Caco-2 (cell line): ENCODE data around the gene TMEM225B. TPM values are rescaled to one million over a fixed set of nuclear protein-coding genes. Genes with fewer than 3 reads are reported as not detected.

Experiments
- BruUV-seq: library from RNA; stranded (reverse); fragments of 400-500 nt; replicated peaks from 2 replicates; lab custom pipeline; 2021; lab: Mats Ljungman, UMichigan
- CTCF ChIA-PET: fragments of 300-600 bp; sonication (Branson Sonifier 250); formaldehyde crosslinking; loops from one replicate; lab custom pipeline; 2022; ENCODE audit warnings: antibody characterized with exemption; lab: Charles Lee
- POLR2A ChIA-PET: fragments of 300-600 bp; sonication (Branson Sonifier 250); formaldehyde crosslinking; loops from one replicate; lab custom pipeline; 2022; ENCODE audit warnings: antibody characterized with exemption; lab: Charles Lee
- DNase-seq, 2 experiments: peaks; one replicate each; pipeline versions ENCODE4 v3.0.0 to v3.0.0-alpha.2; 2020 to 2022
- H3K27me3 ChIP-seq: replicated peaks from 2 replicates; pipeline ENCODE4 v1.6.0; 2011; ENCODE audit warnings: low read length; ENCODE audit not compliant: control insufficient read depth, insufficient read depth
- H3K36me3 ChIP-seq: 2 replicates; pipeline ENCODE4 v1.5.1; 2011; ENCODE audit warnings: low read length; ENCODE audit not compliant: control insufficient read depth, insufficient read depth
- H3K4me1 ChIP-seq: fragments of 250-450 bp; sonication (Bioruptor Pico); 2 replicates; pipeline ENCODE4 v1.5.1; 2020; ENCODE audit warnings: mild to moderate bottlenecking
- H3K4me3 ChIP-seq: 2 replicates; pipeline ENCODE4 v1.5.1; 2011; ENCODE audit warnings: low read depth, mild to moderate bottlenecking, control low read depth, low read length
- H3K9me3 ChIP-seq: fragments of 250-450 bp; sonication (Bioruptor Pico); 2 replicates; pipeline ENCODE4 v1.5.1; 2020; ENCODE audit warnings: mild to moderate bottlenecking, moderate library complexity
- H3K27ac Mint-ChIP-seq: one replicate; pipeline ENCODE4 v1.8.0; 2022; ENCODE audit warnings: mixed read lengths; ENCODE audit not compliant: unreplicated experiment
- H3K27me3 Mint-ChIP-seq: one replicate; pipeline ENCODE4 v1.8.0; 2022; ENCODE audit warnings: mixed read lengths; ENCODE audit not compliant: insufficient read depth, unreplicated experiment
- H3K36me3 Mint-ChIP-seq: one replicate; pipeline ENCODE4 v1.8.0; 2022; ENCODE audit warnings: mild to moderate bottlenecking, mixed read lengths; ENCODE audit not compliant: insufficient read depth, unreplicated experiment
- H3K4me1 Mint-ChIP-seq: one replicate; pipeline ENCODE4 v1.8.0; 2022; ENCODE audit warnings: low read depth, mixed read lengths; ENCODE audit not compliant: unreplicated experiment
- H3K4me3 Mint-ChIP-seq: one replicate; pipeline ENCODE4 v1.8.0; 2022; ENCODE audit warnings: mild to moderate bottlenecking, moderate library complexity, mixed read lengths; ENCODE audit not compliant: unreplicated experiment
- H3K9me3 Mint-ChIP-seq: one replicate; pipeline ENCODE4 v1.8.0; 2022; ENCODE audit warnings: mixed read lengths; ENCODE audit not compliant: unreplicated experiment
- intact Hi-C: fragments of 100-400 bp; cut with micrococcal nuclease; formaldehyde crosslinking; loops from one replicate; pipeline ENCODE4 v1.10.0; 2022; ENCODE audit not compliant: unreplicated experiment
- total RNA-seq: library from RNA; stranded (reverse); gene quantifications from 2 replicates; pipeline ENCODE4 v1.2.3, GENCODE V29; 2022
- TF ChIP-seq, protein P1 (sequence below), 2 experiments: fragments of 200-600 bp in 1 of 2; IDR thresholded peaks; 1 replicate in 1 of 2; 2 replicates in 1 of 2; pipeline versions ENCODE4 v1.5.1 to v1.8.0; 2011 to 2022; ENCODE audit warnings: antibody characterized with exemption in 1 of 2, control low read depth in 1 of 2, inconsistent platforms in 1 of 2, low read depth in 1 of 2, low read length in 1 of 2, mild to moderate bottlenecking in 1 of 2, moderate library complexity in 1 of 2; ENCODE audit not compliant: insufficient read depth in 1 of 2, severe bottlenecking in 1 of 2, unreplicated experiment in 1 of 2

TMEM225B gene
- total RNA-seq, 1 experiment from 2014 or later: 0.27 TPM

DNA sequence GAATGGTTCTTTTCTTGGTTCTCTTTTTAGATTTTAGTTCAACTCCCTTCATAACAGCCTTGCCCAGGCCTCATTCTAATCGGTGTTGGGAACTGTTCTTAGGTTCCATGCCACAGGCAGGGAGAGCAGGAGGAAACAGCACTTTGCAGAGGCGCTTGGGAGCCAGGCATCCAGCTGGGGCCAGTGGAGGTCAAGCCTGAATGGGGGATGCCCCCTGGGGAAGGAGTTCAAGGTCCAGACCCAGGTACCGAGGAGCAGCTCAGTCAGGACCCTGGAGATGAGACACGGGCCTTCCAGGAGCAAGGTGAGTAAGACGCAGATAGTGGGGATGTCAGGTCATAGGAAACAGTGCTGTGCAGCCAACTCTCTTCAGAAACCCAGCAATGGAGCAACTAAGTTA, 23.2 kb downstream of the TMEM225B start:
- TF ChIP-seq, protein P1, sequence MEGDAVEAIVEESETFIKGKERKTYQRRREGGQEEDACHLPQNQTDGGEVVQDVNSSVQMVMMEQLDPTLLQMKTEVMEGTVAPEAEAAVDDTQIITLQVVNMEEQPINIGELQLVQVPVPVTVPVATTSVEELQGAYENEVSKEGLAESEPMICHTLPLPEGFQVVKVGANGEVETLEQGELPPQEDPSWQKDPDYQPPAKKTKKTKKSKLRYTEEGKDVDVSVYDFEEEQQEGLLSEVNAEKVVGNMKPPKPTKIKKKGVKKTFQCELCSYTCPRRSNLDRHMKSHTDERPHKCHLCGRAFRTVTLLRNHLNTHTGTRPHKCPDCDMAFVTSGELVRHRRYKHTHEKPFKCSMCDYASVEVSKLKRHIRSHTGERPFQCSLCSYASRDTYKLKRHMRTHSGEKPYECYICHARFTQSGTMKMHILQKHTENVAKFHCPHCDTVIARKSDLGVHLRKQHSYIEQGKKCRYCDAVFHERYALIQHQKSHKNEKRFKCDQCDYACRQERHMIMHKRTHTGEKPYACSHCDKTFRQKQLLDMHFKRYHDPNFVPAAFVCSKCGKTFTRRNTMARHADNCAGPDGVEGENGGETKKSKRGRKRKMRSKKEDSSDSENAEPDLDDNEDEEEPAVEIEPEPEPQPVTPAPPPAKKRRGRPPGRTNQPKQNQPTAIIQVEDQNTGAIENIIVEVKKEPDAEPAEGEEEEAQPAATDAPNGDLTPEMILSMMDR (IDR thresholded peaks at IDR 0.05; ENCODE audit: insufficient read depth in 1 of 2, low read depth in 1 of 2, low read length in 1 of 2, severe bottlenecking in 1 of 2, unreplicated experiment in 1 of 2): no peak
- H3K4me3 Mint-ChIP-seq: no peak overlapping the region
- POLR2A ChIA-PET: no interaction called here
- peaks cover 16% of the 10 kb centered on the region for H3K36me3 ChIP-seq
- H3K9me3 ChIP-seq: no peaks in the 10 kb centered on the region
- H3K4me3 ChIP-seq: no peak overlapping the region
- H3K4me1 Mint-ChIP-seq: peaks cover 21% of the 10 kb centered on the region
- H3K9me3 Mint-ChIP-seq: no peaks in the 10 kb centered on the region
- intact Hi-C loops: no loop called here
- H3K27me3 Mint-ChIP-seq: no peaks in the 10 kb centered on the region
- no peak for DNase-seq
- H3K4me1 ChIP-seq: no peaks in the 10 kb centered on the region; the same call in 1 of the 2 replicates
- H3K27me3 ChIP-seq: no peaks in the 10 kb centered on the region
- no TSS peak for BruUV-seq
- H3K27ac Mint-ChIP-seq: no peak overlapping the region
- CTCF ChIA-PET: no interaction called here
- H3K36me3 Mint-ChIP-seq: peaks cover 87% of the 10 kb centered on the region

DNA sequence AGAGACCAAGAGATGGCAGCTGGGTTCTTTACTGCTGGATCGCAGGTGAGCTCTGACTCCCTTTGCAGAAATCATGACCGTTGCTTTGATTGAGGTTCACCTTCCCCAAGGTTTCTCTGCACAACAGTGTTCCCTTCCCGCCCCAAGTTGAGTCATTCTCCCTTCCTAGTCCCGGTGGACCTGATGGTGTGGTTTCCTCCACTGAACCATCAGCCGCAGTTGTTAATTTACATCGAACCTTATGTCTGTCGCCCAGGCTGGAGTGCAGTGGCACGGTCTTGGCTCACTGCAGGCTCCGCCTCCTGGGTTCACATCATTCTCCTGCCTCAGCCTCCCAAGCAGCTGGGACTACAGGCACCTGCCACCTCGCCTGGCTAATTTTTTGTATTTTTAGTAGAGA, 24.5 kb downstream of the TMEM225B start:
- H3K27me3 Mint-ChIP-seq: no peaks in the 10 kb centered on the region
- Histone ChIP-seq H3K4me3 (no peak overlapping the region), H3K27me3 (no peaks in the 10 kb centered on the region), H3K4me1 (no peaks in the 10 kb centered on the region; the same call in 1 of the 2 replicates), H3K9me3 (no peaks in the 10 kb centered on the region), H3K36me3 (peaks cover 16% of the 10 kb centered on the region)
- H3K27ac Mint-ChIP-seq: no peak overlapping the region
- no peaks in the 10 kb centered on the region for H3K9me3 Mint-ChIP-seq
- peaks cover 17% of the 10 kb centered on the region for H3K4me1 Mint-ChIP-seq
- intact Hi-C loops: no loop called here
- DNase-seq: no peak
- H3K4me3 Mint-ChIP-seq: no peak overlapping the region
- ChIA-PET CTCF (no interaction called here), POLR2A (no interaction called here)
- no TSS peak for BruUV-seq
- H3K36me3 Mint-ChIP-seq: peaks cover 83% of the 10 kb centered on the region
- TF ChIP-seq, protein P1 (IDR thresholded peaks at IDR 0.05; ENCODE audit: insufficient read depth in 1 of 2, low read depth in 1 of 2, low read length in 1 of 2, severe bottlenecking in 1 of 2, unreplicated experiment in 1 of 2): no peak

DNA sequence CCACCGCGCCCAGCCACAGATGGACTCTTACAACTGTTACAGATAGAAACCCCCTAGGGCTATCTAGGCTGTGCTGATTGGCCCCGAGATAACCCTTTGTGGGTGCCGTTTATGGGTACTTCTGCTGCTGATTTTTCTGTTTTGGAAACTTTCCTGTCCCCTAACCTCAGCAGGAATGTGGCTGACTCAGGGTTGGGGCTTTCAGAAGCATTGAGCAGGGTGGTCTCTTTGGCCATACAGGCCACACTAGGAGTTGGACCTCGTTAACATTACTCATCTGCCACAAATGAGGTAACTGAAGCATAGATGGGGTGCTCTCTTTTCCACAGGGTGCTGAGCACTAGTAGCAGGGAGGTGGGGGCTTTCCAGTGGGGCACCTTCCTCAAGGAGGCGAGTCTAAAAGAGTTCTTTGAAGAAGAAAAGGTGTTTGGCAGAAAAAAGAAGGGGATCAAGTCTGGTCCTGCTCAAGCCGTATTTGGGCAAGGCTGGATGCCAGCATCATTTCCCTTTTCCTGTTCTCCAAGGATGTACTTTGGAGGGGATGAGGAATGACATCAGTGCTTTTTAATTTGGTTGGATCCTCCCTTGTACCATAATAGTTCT, 25.1 kb downstream of the TMEM225B start:
- no peaks in the 10 kb centered on the region for H3K9me3 Mint-ChIP-seq
- H3K36me3 Mint-ChIP-seq: peaks cover 86% of the 10 kb centered on the region
- TF ChIP-seq, protein P1 (IDR thresholded peaks at IDR 0.05; ENCODE audit: insufficient read depth in 1 of 2, low read depth in 1 of 2, low read length in 1 of 2, severe bottlenecking in 1 of 2, unreplicated experiment in 1 of 2): no peak
- no peaks in the 10 kb centered on the region for H3K27me3 ChIP-seq
- no peaks in the 10 kb centered on the region for H3K27me3 Mint-ChIP-seq
- ChIA-PET POLR2A (no interaction called here), CTCF (no interaction called here)
- intact Hi-C loops: no loop called here
- BruUV-seq: no TSS peak
- H3K36me3 ChIP-seq: peaks cover 16% of the 10 kb centered on the region
- no peak overlapping the region for H3K4me3 ChIP-seq
- no peak for DNase-seq
- H3K4me1 Mint-ChIP-seq: peaks cover 12% of the 10 kb centered on the region
- no peak overlapping the region for H3K27ac Mint-ChIP-seq
- H3K9me3 ChIP-seq: no peaks in the 10 kb centered on the region
- H3K4me3 Mint-ChIP-seq: no peak overlapping the region
- H3K4me1 ChIP-seq: no peaks in the 10 kb centered on the region; the same call in 1 of the 2 replicates
